Endothelial cell of umbilical vein (primary cell): ENCODE results near the gene CUL3. TPM values are rescaled to one million over a fixed set of nuclear protein-coding genes. Genes with fewer than 3 reads are reported as not detected.

ENCODE experiments used
- BruUV-seq: library from RNA; stranded (reverse); fragments of 400-500 nt; replicated peaks from 2 replicates; lab custom pipeline; 2021; lab: Mats Ljungman, UMichigan
- CTCF ChIA-PET: fragments of 300-600, 350-600 bp; sonication (Branson Sonifier 250); formaldehyde crosslinking; loops from one replicate; lab custom pipeline; 2021; ENCODE audit warnings: antibody characterized with exemption, inconsistent platforms; lab: Charles Lee
- POLR2A ChIA-PET: fragments of 300-600, 350-600 bp; sonication (Branson Sonifier 250); formaldehyde crosslinking; loops from one replicate; lab custom pipeline; 2021; ENCODE audit warnings: antibody characterized with exemption, inconsistent platforms; lab: Charles Lee
- DNase-seq: peaks from one replicate; pipeline ENCODE4 v3.0.0-alpha.2; 2011; ENCODE audit warnings: low read depth, low spot score
- FAIRE-seq: peaks from 2 replicates; lab custom pipeline; 2011; peaks lifted over from hg19 to GRCh38; lab: Jason Lieb, UNC
- H2AFZ ChIP-seq: 2 replicates; pipeline ENCODE4 v1.6.0; 2012; ENCODE audit warnings: low read depth, low read length, control low read depth, inconsistent platforms
- H3K27ac ChIP-seq: 2 replicates; pipeline ENCODE4 v1.5.1; 2011; ENCODE audit warnings: low read depth, mild to moderate bottlenecking, control low read depth, low read length, moderate library complexity; ENCODE audit not compliant: insufficient read depth
- H3K27me3 ChIP-seq, 2 experiments: 2 replicates each; pipeline versions ENCODE4 v1.6.0 to v1.6.1; 2011; ENCODE audit warnings: low read length in 2 of 2, mixed read lengths in 1 of 2; ENCODE audit not compliant: control insufficient read depth in 2 of 2, insufficient read depth in 2 of 2
- H3K36me3 ChIP-seq, 2 experiments: 2 replicates in 1 of 2; 3 replicates in 1 of 2; pipeline ENCODE4 v1.5.1; 2011; ENCODE audit warnings: low read length in 2 of 2, mild to moderate bottlenecking in 1 of 2, moderate library complexity in 1 of 2; ENCODE audit not compliant: control insufficient read depth in 2 of 2, insufficient read depth in 2 of 2; ENCODE audit errors: extremely low read depth in 1 of 2
- H3K4me1 ChIP-seq: 3 replicates; pipeline ENCODE4 v1.5.1; 2011; ENCODE audit warnings: mild to moderate bottlenecking, low read length; ENCODE audit not compliant: control insufficient read depth, insufficient read depth; ENCODE audit errors: extremely low read depth
- H3K4me2 ChIP-seq: 2 replicates; pipeline ENCODE4 v1.6.1; 2011; ENCODE audit warnings: low read length, control low read depth, mixed read lengths; ENCODE audit not compliant: insufficient read depth
- H3K4me3 ChIP-seq, 3 experiments: fragments of 200-600 bp in 1 of 3; sonication (generic), shearing (Covaris generic) in 1 of 3; replicated peaks in 1 of 3; 2 replicates each; pipeline ENCODE4 v1.5.1; 2011 to 2016; ENCODE audit warnings: control low read depth in 3 of 3, low read length in 3 of 3, mild to moderate bottlenecking in 2 of 3, inconsistent platforms in 1 of 3, low read depth in 1 of 3, moderate library complexity in 1 of 3; ENCODE audit not compliant: insufficient read depth in 1 of 3
- H3K79me2 ChIP-seq: 2 replicates; pipeline ENCODE4 v1.6.0; 2012; ENCODE audit warnings: low read length, inconsistent platforms; ENCODE audit not compliant: control insufficient read depth, insufficient read depth
- H3K9ac ChIP-seq: replicated peaks from 2 replicates; pipeline ENCODE3; 2011; ENCODE audit warnings: low read length, control low read depth; ENCODE audit not compliant: insufficient read depth; ENCODE audit errors: extremely low read depth
- H3K9me1 ChIP-seq: replicated peaks from 3 replicates; pipeline ENCODE4 v1.6.0; 2011; ENCODE audit warnings: mild to moderate bottlenecking, low read length; ENCODE audit not compliant: control insufficient read depth, insufficient read depth; ENCODE audit errors: extremely low read depth
- H3K9me3 ChIP-seq: replicated peaks from 2 replicates; pipeline ENCODE4 v1.5.1; 2012; ENCODE audit warnings: low read length, inconsistent platforms; ENCODE audit not compliant: control insufficient read depth, insufficient read depth
- H4K20me1 ChIP-seq: replicated peaks from 2 replicates; pipeline ENCODE3; 2011; ENCODE audit warnings: mild to moderate bottlenecking, low read length; ENCODE audit not compliant: control insufficient read depth, insufficient read depth; ENCODE audit errors: extremely low read depth
- EZH2 ChIP-seq: IDR thresholded peaks from 2 replicates; pipeline ENCODE4 v1.6.1; 2012; ENCODE audit warnings: borderline replicate concordance, low read depth, mild to moderate bottlenecking, moderate library complexity, low read length, inconsistent platforms; ENCODE audit not compliant: severe bottlenecking
- GATA2 ChIP-seq: IDR thresholded peaks from 2 replicates; pipeline ENCODE4 v1.7.0; 2011; ENCODE audit warnings: low read depth, mild to moderate bottlenecking, moderate library complexity, mixed read lengths, low read length; ENCODE audit not compliant: insufficient read length, insufficient read depth
- JUN ChIP-seq: IDR thresholded peaks from 2 replicates; pipeline ENCODE4 v1.6.1; 2011; ENCODE audit warnings: borderline replicate concordance, low read depth; ENCODE audit not compliant: insufficient read length, insufficient read depth
- MAX ChIP-seq: IDR thresholded peaks from 2 replicates; pipeline ENCODE4 v1.6.1; 2011; ENCODE audit not compliant: insufficient read depth, insufficient read length
- MYC ChIP-seq: IDR thresholded peaks from one replicate; pipeline ENCODE4 v1.6.1; 2011; ENCODE audit warnings: mild to moderate bottlenecking, low read depth, low read length
- POLR2A ChIP-seq: IDR thresholded peaks from 2 replicates; pipeline ENCODE4 v1.6.1; 2012; ENCODE audit warnings: low read depth, mild to moderate bottlenecking, control low read depth, low read length
- POLR2AphosphoS5 ChIP-seq: IDR thresholded peaks from 2 replicates; pipeline ENCODE4 v1.6.1; 2012; ENCODE audit warnings: low read depth, mild to moderate bottlenecking, control low read depth, low read length, moderate library complexity; ENCODE audit not compliant: insufficient read depth
- dilution Hi-C: fragments of 300-500 bp; cut with MboI; formaldehyde crosslinking; loops from one replicate; pipeline ENCODE4 v1.15.0; 2019; ENCODE audit warnings: low sequenced_read_pairs; ENCODE audit not compliant: extremely low pct_ligation_motif_present
- intact Hi-C: fragments of 100-400 bp; cut with micrococcal nuclease; formaldehyde crosslinking; loops from one replicate; pipeline ENCODE4 v1.10.0; 2022
- polyA plus RNA-seq, 4 experiments: library from polyadenylated mRNA; depleted of rRNA in 3 of 4; stranded (reverse) in 3 of 4; unstranded in 1 of 4; fragments of >200 nt; gene quantifications; 2 replicates each; pipeline versions ENCODE4 v1.2.1 to v1.2.3, GENCODE V29; 2011 to 2012; ENCODE audit warnings: missing spikeins in 1 of 4
- total RNA-seq: library from RNA; stranded (reverse); gene quantifications from 2 replicates; pipeline ENCODE4 v1.2.3, GENCODE V29; 2021
- TF ChIP-seq, protein P1 (sequence below), 2 donors: IDR thresholded peaks; 1 replicate in 1 of 2; 2 replicates in 1 of 2; pipeline ENCODE4 v1.5.1; 2011; ENCODE audit warnings: low read length in 2 of 2, mild to moderate bottlenecking in 2 of 2, moderate library complexity in 2 of 2, control low read depth in 1 of 2, inconsistent platforms in 1 of 2, low read depth in 1 of 2; ENCODE audit not compliant: insufficient read depth in 1 of 2; ENCODE audit errors: extremely low read depth in 1 of 2

CUL3 gene
- total and polyA plus RNA-seq, 2 donors (not counting 3 experiments of a cell fraction or from before 2014, with no cell fraction given), result 22.7 to 82.3 TPM

DNA sequence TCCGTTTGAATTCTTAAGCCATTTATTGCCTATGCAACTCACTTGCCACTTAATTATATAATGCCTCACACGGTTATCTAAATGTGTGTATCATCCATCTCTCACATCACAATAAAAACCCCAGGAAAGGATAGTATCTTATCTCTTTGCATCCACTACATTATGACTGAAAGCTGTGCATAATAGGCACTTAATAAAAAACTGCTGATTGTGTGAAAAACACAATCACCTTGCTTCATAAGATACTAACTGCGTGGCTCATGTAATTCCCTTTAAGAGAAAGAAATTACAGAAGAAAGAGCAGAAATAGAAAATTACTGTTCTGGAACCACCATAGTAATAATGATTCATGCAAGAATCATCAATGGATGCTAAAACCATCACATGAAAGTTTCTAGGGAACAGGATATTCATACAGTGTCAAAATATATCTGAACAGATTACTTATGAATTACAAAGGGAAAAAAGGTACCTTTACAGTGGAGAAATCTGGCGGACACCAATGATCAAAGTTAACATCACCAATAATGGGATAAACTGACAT is 29.3 kb downstream of the CUL3 start:
- Histone ChIP-seq H3K9me3 (no peaks in the 10 kb centered on the region), H3K27ac (no peak overlapping the region), H3K79me2 (peaks cover 84% of the 10 kb centered on the region), H3K9ac (no peak overlapping the region), H4K20me1 (peaks cover 23% of the 10 kb centered on the region), H2AFZ (no peak overlapping the region), H3K27me3 (no peaks in the 10 kb centered on the region), H3K4me2 (no peak overlapping the region), H3K36me3 (no peaks in the 10 kb centered on the region), H3K9me1 (no peaks in the 10 kb centered on the region), H3K4me1 (peaks cover 2% of the 10 kb centered on the region), H3K4me3 (no peak overlapping the region)
- BruUV-seq, result no TSS peak
- no peak for DNase-seq
- CTCF ChIA-PET, result no interaction called here
- intact Hi-C loops (no loop called here), dilution Hi-C loops (no loop called here)
- POLR2A ChIA-PET, result no interaction called here
- no peak for TF ChIP-seq GATA2
- TF ChIP-seq MAX, result no peak
- TF ChIP-seq, protein P1, sequence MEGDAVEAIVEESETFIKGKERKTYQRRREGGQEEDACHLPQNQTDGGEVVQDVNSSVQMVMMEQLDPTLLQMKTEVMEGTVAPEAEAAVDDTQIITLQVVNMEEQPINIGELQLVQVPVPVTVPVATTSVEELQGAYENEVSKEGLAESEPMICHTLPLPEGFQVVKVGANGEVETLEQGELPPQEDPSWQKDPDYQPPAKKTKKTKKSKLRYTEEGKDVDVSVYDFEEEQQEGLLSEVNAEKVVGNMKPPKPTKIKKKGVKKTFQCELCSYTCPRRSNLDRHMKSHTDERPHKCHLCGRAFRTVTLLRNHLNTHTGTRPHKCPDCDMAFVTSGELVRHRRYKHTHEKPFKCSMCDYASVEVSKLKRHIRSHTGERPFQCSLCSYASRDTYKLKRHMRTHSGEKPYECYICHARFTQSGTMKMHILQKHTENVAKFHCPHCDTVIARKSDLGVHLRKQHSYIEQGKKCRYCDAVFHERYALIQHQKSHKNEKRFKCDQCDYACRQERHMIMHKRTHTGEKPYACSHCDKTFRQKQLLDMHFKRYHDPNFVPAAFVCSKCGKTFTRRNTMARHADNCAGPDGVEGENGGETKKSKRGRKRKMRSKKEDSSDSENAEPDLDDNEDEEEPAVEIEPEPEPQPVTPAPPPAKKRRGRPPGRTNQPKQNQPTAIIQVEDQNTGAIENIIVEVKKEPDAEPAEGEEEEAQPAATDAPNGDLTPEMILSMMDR (IDR thresholded peaks at IDR 0.05; ENCODE audit: extremely low read depth in 1 of 2, insufficient read depth in 1 of 2, low read depth in 1 of 2, low read length in 2 of 2), result no peak
- no peak for TF ChIP-seq POLR2AphosphoS5
- TF ChIP-seq POLR2A, result no peak
- no peak for TF ChIP-seq JUN
- TF ChIP-seq MYC, result no peak
- TF ChIP-seq EZH2, result no peak
- FAIRE-seq, result no peak
